H1 (cell line): ENCODE measurements around the gene MADD. TPM values are rescaled to one million over a fixed set of nuclear protein-coding genes. Genes with fewer than 3 reads are reported as not detected.

ENCODE experiments used
- CTCF ChIA-PET: fragments of 300-600 bp; sonication (Branson Sonifier 250); formaldehyde crosslinking; loops from one replicate; lab custom pipeline; 2021; ENCODE audit not compliant: partially characterized antibody; lab: Charles Lee
- POLR2A ChIA-PET: fragments of 300-600 bp; sonication (Branson Sonifier 250); formaldehyde crosslinking; loops from one replicate; lab custom pipeline; 2021; ENCODE audit warnings: inconsistent platforms; ENCODE audit not compliant: partially characterized antibody; lab: Charles Lee
- DNase-seq, 2 experiments: peaks; one replicate each; pipeline versions ENCODE4 v3.0.0 to v3.0.0-alpha.2; 2010 to 2022; ENCODE audit warnings: low spot score in 2 of 2, low read depth in 1 of 2, mixed read lengths in 1 of 2
- FAIRE-seq: peaks from 2 replicates; lab custom pipeline; 2011; peaks lifted over from hg19 to GRCh38; lab: Jason Lieb, UNC
- H2AFZ ChIP-seq: 2 replicates; pipeline ENCODE4 v1.8.1; 2012; ENCODE audit warnings: low read length, inconsistent platforms
- H2AK5ac ChIP-seq: 2 replicates; pipeline ENCODE4 v1.6.1; 2013; ENCODE audit warnings: low read depth, low read length
- H2BK120ac ChIP-seq: replicated peaks from 2 replicates; pipeline ENCODE3; 2013; ENCODE audit warnings: low read depth, low read length, inconsistent platforms
- H2BK12ac ChIP-seq: 2 replicates; pipeline ENCODE4 v1.6.1; 2013; ENCODE audit warnings: low read depth, low read length
- H2BK15ac ChIP-seq: 2 replicates; pipeline ENCODE4 v1.6.1; 2013; ENCODE audit warnings: low read length
- H2BK20ac ChIP-seq: 2 replicates; pipeline ENCODE4 v1.6.1; 2013; ENCODE audit warnings: low read length
- H2BK5ac ChIP-seq: 2 replicates; pipeline ENCODE4 v1.6.1; 2013; ENCODE audit warnings: low read depth, low read length
- H3K14ac ChIP-seq: 2 replicates; pipeline ENCODE4 v1.6.1; 2013; ENCODE audit warnings: inconsistent platforms; ENCODE audit not compliant: insufficient read length
- H3K18ac ChIP-seq: 2 replicates; pipeline ENCODE4 v1.6.1; 2013; ENCODE audit warnings: low read length; ENCODE audit errors: extremely low read depth
- H3K23ac ChIP-seq: 2 replicates; pipeline ENCODE4 v1.6.1; 2013; ENCODE audit warnings: inconsistent platforms; ENCODE audit not compliant: insufficient read length
- H3K23me2 ChIP-seq: 2 replicates; pipeline ENCODE4 v1.6.1; 2013; ENCODE audit warnings: low read depth, low read length
- H3K27ac ChIP-seq: 2 replicates; pipeline ENCODE4 v1.6.1; 2011; ENCODE audit warnings: low read depth, low read length, inconsistent platforms
- H3K27me3 ChIP-seq, 4 experiments: replicated peaks in 1 of 4; 1 replicate in 1 of 4; 2 replicates in 3 of 4; pipeline versions ENCODE4 v1.6.1 to v1.8.1; 2011 to 2013; ENCODE audit warnings: low read length in 3 of 4, mild to moderate bottlenecking in 3 of 4, inconsistent platforms in 2 of 4, mixed read lengths in 2 of 4, moderate library complexity in 1 of 4; ENCODE audit not compliant: control insufficient read depth in 3 of 4, insufficient read depth in 3 of 4; ENCODE audit errors: extremely low read depth in 1 of 4
- H3K36me3 ChIP-seq, 4 experiments: 2 replicates each; pipeline versions ENCODE4 v1.6.1 to v1.8.1; 2011 to 2013; ENCODE audit warnings: mild to moderate bottlenecking in 4 of 4, low read length in 3 of 4, moderate library complexity in 2 of 4, control low read depth in 1 of 4, inconsistent platforms in 1 of 4; ENCODE audit not compliant: insufficient read depth in 4 of 4, control insufficient read depth in 2 of 4
- H3K4ac ChIP-seq: replicated peaks from 2 replicates; pipeline ENCODE3; 2013; ENCODE audit warnings: low read length, low read depth, mixed read lengths, inconsistent platforms; ENCODE audit not compliant: insufficient read length
- H3K4me1 ChIP-seq, 4 experiments: replicated peaks in 1 of 4; 1 replicate in 1 of 4; 2 replicates in 3 of 4; pipeline versions ENCODE4 v1.6.1 to v1.8.1; 2011 to 2013; ENCODE audit warnings: low read length in 3 of 4, inconsistent platforms in 2 of 4, mixed read lengths in 1 of 4; ENCODE audit not compliant: insufficient read depth in 4 of 4, control insufficient read depth in 3 of 4
- H3K4me2 ChIP-seq, 2 experiments: 2 replicates each; pipeline versions ENCODE4 v1.6.1 to v1.8.1; 2011 to 2013; ENCODE audit warnings: low read depth in 2 of 2, low read length in 2 of 2, control low read depth in 1 of 2, inconsistent platforms in 1 of 2, mild to moderate bottlenecking in 1 of 2; ENCODE audit not compliant: insufficient read depth in 1 of 2
- H3K4me3 ChIP-seq, 4 experiments: fragments of 200-600, 300-600 bp in 1 of 4; sonication (generic), shearing (Covaris generic), sonication (Bioruptor Twin) in 1 of 4; 2 replicates each; pipeline versions ENCODE4 v1.5.1 to v1.8.1; 2011 to 2016; ENCODE audit warnings: low read length in 4 of 4, low read depth in 3 of 4, control low read depth in 2 of 4, inconsistent platforms in 2 of 4, mild to moderate bottlenecking in 2 of 4, mixed read lengths in 1 of 4, moderate library complexity in 1 of 4; ENCODE audit not compliant: insufficient read depth in 2 of 4; ENCODE audit errors: extremely low read depth in 1 of 4
- H3K56ac ChIP-seq: replicated peaks from 2 replicates; pipeline ENCODE3; 2013; ENCODE audit warnings: low read depth, mild to moderate bottlenecking, mixed read lengths, low read length, inconsistent platforms; ENCODE audit not compliant: insufficient read length
- H3K79me1 ChIP-seq: 2 replicates; pipeline ENCODE4 v1.6.1; 2013; ENCODE audit warnings: low read depth, low read length, control low read depth
- H3K79me2 ChIP-seq, 2 experiments: 2 replicates each; pipeline versions ENCODE4 v1.6.1 to v1.8.1; 2012 to 2013; ENCODE audit warnings: low read length in 2 of 2, mild to moderate bottlenecking in 2 of 2, inconsistent platforms in 1 of 2; ENCODE audit not compliant: insufficient read depth in 2 of 2, control insufficient read depth in 1 of 2
- H3K9ac ChIP-seq, 4 experiments: replicated peaks in 1 of 4; 1 replicate in 1 of 4; 2 replicates in 3 of 4; pipeline versions ENCODE4 v1.6.1 to v1.8.1; 2011 to 2013; ENCODE audit warnings: low read depth in 3 of 4, low read length in 3 of 4, control low read depth in 2 of 4, mild to moderate bottlenecking in 2 of 4, moderate library complexity in 2 of 4, inconsistent platforms in 1 of 4; ENCODE audit errors: extremely low read depth in 1 of 4
- H3K9me3 ChIP-seq, 2 experiments: 2 replicates each; pipeline versions ENCODE4 v1.6.1 to v1.8.1; 2012 to 2013; ENCODE audit warnings: mild to moderate bottlenecking in 2 of 2, moderate library complexity in 2 of 2, control low read depth in 1 of 2, inconsistent platforms in 1 of 2, low read depth in 1 of 2, low read length in 1 of 2, mixed read lengths in 1 of 2; ENCODE audit not compliant: insufficient read depth in 2 of 2
- H4K20me1 ChIP-seq, 2 experiments: replicated peaks in 1 of 2; 2 replicates each; pipeline versions ENCODE3 to v1.8.1; 2011 to 2013; ENCODE audit warnings: inconsistent platforms in 2 of 2, low read length in 2 of 2, mild to moderate bottlenecking in 1 of 2; ENCODE audit not compliant: insufficient read depth in 2 of 2, control insufficient read depth in 1 of 2
- H4K5ac ChIP-seq: 2 replicates; pipeline ENCODE4 v1.6.1; 2013; ENCODE audit warnings: low read length, low read depth, mixed read lengths, inconsistent platforms; ENCODE audit not compliant: insufficient read length
- H4K8ac ChIP-seq: 2 replicates; pipeline ENCODE4 v1.8.0; 2013; ENCODE audit warnings: mild to moderate bottlenecking, moderate library complexity, low read length, inconsistent platforms; ENCODE audit not compliant: insufficient read depth; ENCODE audit errors: extremely low read depth
- H4K91ac ChIP-seq: replicated peaks from 2 replicates; pipeline ENCODE3; 2013; ENCODE audit warnings: low read length, mixed read lengths, inconsistent platforms; ENCODE audit not compliant: insufficient read length
- CREB1 ChIP-seq: IDR thresholded peaks from 2 replicates; pipeline ENCODE4 v1.6.1; 2012; ENCODE audit warnings: inconsistent platforms
- CTBP2 ChIP-seq: IDR thresholded peaks from 2 replicates; pipeline ENCODE4 v1.7.0; 2011; ENCODE audit warnings: borderline replicate concordance, mild to moderate bottlenecking, moderate library complexity, mixed read lengths, low read length; ENCODE audit not compliant: insufficient read depth, insufficient read length
- NANOG ChIP-seq: IDR thresholded peaks from 2 replicates; pipeline ENCODE4 v1.6.1; 2011; ENCODE audit warnings: low read length, low read depth, mild to moderate bottlenecking, inconsistent platforms; ENCODE audit not compliant: insufficient read depth, poor library complexity, severe bottlenecking
- TBP ChIP-seq: IDR thresholded peaks from 2 replicates; pipeline ENCODE4 v1.6.1; 2011; ENCODE audit warnings: low read depth, low read length, improper control_type of control experiment
- USF2 ChIP-seq: IDR thresholded peaks from 2 replicates; pipeline ENCODE4 v1.6.1; 2011; ENCODE audit warnings: low read length, improper control_type of control experiment
- WGBS, 2 experiments: shearing (Covaris generic) in 1 of 2; methylation state at CpG; one replicate each; pipeline versions ENCODE4 v1.1.6 to v1.1.7; 2013 to 2015; ENCODE audit warnings: low lambda C conversion rate in 2 of 2, mixed read lengths in 2 of 2, inconsistent platforms in 1 of 2, low coverage in 1 of 2, missing lambda C conversion rate in 1 of 2; ENCODE audit not compliant: insufficient replicate concordance in 2 of 2, insufficient coverage in 1 of 2, insufficient read length in 1 of 2; ENCODE audit errors: extremely low coverage in 1 of 2, missing lambda C conversion rate in 1 of 2; 5-methylcytosine and 5-hydroxymethylcytosine counted together
- polyA plus RNA-seq, 7 experiments: library from polyadenylated mRNA; depleted of rRNA in 3 of 7; stranded (reverse) in 5 of 7; unstranded in 2 of 7; fragments of >200 nt in 5 of 7; fragments of 200-250 nt in 2 of 7; gene quantifications; 1 replicate in 5 of 7; 2 replicates in 1 of 7; 4 replicates in 1 of 7; pipeline versions ENCODE4 v1.2.1 to v1.2.3, GENCODE V29; 2011 to 2013; ENCODE audit warnings: missing spikeins in 2 of 7, mixed read lengths in 2 of 7
- total RNA-seq: library from RNA; stranded (reverse); fragmentation: NEBNext Ultra II Directional; extraction: Animal tissue kit (Norgen Biotek cat#: 25700); gene quantifications from 2 replicates; pipeline ENCODE4 v1.2.1, GENCODE V29; 2021
- TF ChIP-seq, protein P1 (sequence below): IDR thresholded peaks from 2 replicates; pipeline ENCODE4 v1.6.1; 2012; ENCODE audit warnings: low read length, inconsistent platforms
- TF ChIP-seq, protein P2 (sequence below), 3 experiments: IDR thresholded peaks; 1 replicate in 2 of 3; 2 replicates in 1 of 3; pipeline versions ENCODE4 v1.5.1 to v1.6.1; 2011; ENCODE audit warnings: low read length in 3 of 3, mild to moderate bottlenecking in 3 of 3, inconsistent platforms in 2 of 3, low read depth in 1 of 3, moderate library complexity in 1 of 3; ENCODE audit not compliant: insufficient read depth in 1 of 3; ENCODE audit errors: control extremely low read depth in 1 of 3

The MADD gene
- total and polyA plus RNA-seq, 2 of the 8 experiments (the other 6 are each of a cell fraction or from before 2014, with no cell fraction given) = 32.5 to 45.4 TPM

DNA sequence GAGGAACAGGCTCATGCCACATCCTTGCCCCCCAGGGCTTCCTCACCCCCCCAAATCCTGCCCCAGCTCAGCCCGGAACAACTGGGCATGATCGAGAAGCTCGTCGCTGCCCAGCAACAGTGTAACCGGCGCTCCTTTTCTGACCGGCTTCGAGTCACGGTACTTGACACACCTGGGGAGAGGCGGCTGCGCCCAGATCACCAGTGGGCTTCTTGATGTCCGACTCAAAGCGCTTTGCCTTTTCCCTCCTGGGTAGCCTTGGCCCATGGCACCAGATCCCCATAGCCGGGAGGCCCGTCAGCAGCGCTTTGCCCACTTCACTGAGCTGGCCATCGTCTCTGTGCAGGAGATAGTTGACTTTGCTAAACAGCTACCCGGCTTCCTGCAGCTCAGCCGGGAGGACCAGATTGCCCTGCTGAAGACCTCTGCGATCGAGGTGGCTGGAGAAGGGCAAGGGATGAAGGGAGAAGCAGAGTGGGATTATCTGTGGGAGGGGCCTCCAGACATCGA, 8.6 kb upstream of the MADD start:
- Histone ChIP-seq H2BK20ac (no peak overlapping the region), H3K9me3 (no peaks in the 10 kb centered on the region), H3K4me2 (no peak overlapping the region), H3K4ac (no peak overlapping the region), H2AFZ (no peak overlapping the region), H2AK5ac (no peak overlapping the region), H3K9ac (no peak overlapping the region), H3K4me1 (peaks cover 2 to 15% (median 9%) of the 10 kb centered on the region in 4 experiments), H3K36me3 (no peaks in the 10 kb centered on the region; a peak in 1 of 8 replicates), H2BK120ac (no peak overlapping the region), H3K56ac (no peak overlapping the region), H3K79me2 (no peaks in the 10 kb centered on the region), H3K27ac (no peak overlapping the region), H4K20me1 (no peaks in the 10 kb centered on the region), H3K27me3 (no peaks in the 10 kb centered on the region), H4K8ac (no peak overlapping the region), H3K14ac (no peak overlapping the region), H2BK5ac (no peak overlapping the region), H3K18ac (no peak overlapping the region), H3K79me1 (no peaks in the 10 kb centered on the region), H4K5ac (no peak overlapping the region), H4K91ac (no peak overlapping the region), H3K23ac (no peak overlapping the region), H3K4me3 (no peak overlapping the region), H2BK12ac (no peak overlapping the region), H3K23me2 (peaks cover 3% of the 10 kb centered on the region), H2BK15ac (no peak overlapping the region)
- 92% methylated on average over 22 of the region's 22 CpGs; no CpG with 5 or more reads in 1 of the 2 experiments for WGBS, 2 experiments
- CTCF ChIA-PET = interaction anchor here (0.6 to 7.1 kb wide), 8 partner anchors 10 to 982 kb away, joined by 3 to 127 read pairs (median 20); partner anchors contain the start of genes ACP2 and ARFGAP2
- POLR2A ChIA-PET = interaction anchor here (0.7 to 7.1 kb wide), 6 partner anchors 10 to 84 kb away, joined by 3 to 35 read pairs (median 8); partner anchors contain the start of genes ACP2, ARFGAP2 and MADD
- FAIRE-seq = no peak
- no peak for DNase-seq
- TF ChIP-seq, protein P1, sequence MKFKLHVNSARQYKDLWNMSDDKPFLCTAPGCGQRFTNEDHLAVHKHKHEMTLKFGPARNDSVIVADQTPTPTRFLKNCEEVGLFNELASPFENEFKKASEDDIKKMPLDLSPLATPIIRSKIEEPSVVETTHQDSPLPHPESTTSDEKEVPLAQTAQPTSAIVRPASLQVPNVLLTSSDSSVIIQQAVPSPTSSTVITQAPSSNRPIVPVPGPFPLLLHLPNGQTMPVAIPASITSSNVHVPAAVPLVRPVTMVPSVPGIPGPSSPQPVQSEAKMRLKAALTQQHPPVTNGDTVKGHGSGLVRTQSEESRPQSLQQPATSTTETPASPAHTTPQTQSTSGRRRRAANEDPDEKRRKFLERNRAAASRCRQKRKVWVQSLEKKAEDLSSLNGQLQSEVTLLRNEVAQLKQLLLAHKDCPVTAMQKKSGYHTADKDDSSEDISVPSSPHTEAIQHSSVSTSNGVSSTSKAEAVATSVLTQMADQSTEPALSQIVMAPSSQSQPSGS = no peak
- TF ChIP-seq CREB1 (no peak), USF2 (no peak), CTBP2 (no peak), NANOG (no peak), TBP (no peak)
- TF ChIP-seq, protein P2, sequence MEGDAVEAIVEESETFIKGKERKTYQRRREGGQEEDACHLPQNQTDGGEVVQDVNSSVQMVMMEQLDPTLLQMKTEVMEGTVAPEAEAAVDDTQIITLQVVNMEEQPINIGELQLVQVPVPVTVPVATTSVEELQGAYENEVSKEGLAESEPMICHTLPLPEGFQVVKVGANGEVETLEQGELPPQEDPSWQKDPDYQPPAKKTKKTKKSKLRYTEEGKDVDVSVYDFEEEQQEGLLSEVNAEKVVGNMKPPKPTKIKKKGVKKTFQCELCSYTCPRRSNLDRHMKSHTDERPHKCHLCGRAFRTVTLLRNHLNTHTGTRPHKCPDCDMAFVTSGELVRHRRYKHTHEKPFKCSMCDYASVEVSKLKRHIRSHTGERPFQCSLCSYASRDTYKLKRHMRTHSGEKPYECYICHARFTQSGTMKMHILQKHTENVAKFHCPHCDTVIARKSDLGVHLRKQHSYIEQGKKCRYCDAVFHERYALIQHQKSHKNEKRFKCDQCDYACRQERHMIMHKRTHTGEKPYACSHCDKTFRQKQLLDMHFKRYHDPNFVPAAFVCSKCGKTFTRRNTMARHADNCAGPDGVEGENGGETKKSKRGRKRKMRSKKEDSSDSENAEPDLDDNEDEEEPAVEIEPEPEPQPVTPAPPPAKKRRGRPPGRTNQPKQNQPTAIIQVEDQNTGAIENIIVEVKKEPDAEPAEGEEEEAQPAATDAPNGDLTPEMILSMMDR (IDR thresholded peaks at IDR 0.05; ENCODE audit: control extremely low read depth in 1 of 3, insufficient read depth in 1 of 3, low read depth in 1 of 3, low read length in 3 of 3) = no peak
